ENCODE measurements around the gene SLAMF7.

GRCh38 chr1:160746836-160747500 lies 7.9 kb downstream of the SLAMF7 start:
- TF ChIP-seq CTCF (IDR thresholded peaks at IDR 0.05; ENCODE audit: low read depth, low read length, missing input control) (no peak), JUND (IDR thresholded peaks at IDR 0.05) (no peak), REST (IDR thresholded peaks at IDR 0.05) (no peak), ATF3 (IDR thresholded peaks at IDR 0.05) (no peak), TAF1 (conservative IDR thresholded peaks at IDR 0.05) (no peak), GABPA (IDR thresholded peaks at IDR 0.05 in 1 of 2, conservative IDR thresholded peaks at IDR 0.05 in 1 of 2) (no peak), SP1 (IDR thresholded peaks at IDR 0.05) (no peak), NR2F2 (IDR thresholded peaks at IDR 0.05) (no peak), ZBTB33 (IDR thresholded peaks at IDR 0.05) (no peak), MAX (IDR thresholded peaks at IDR 0.05) (no peak), YY1 (IDR thresholded peaks at IDR 0.05) (no peak), RAD21 (IDR thresholded peaks at IDR 0.05) (no peak), RXRA (IDR thresholded peaks at IDR 0.05) (no peak), HNF4G (IDR thresholded peaks at IDR 0.05) (no peak)

Measured in liver (tissue), 3 donors.